ENCODE measurements around the gene SERPINA4.
A peak's percentile ranks its signal among the peaks of the same experiment; 100 is the strongest.

Gene SERPINA4

DNA sequence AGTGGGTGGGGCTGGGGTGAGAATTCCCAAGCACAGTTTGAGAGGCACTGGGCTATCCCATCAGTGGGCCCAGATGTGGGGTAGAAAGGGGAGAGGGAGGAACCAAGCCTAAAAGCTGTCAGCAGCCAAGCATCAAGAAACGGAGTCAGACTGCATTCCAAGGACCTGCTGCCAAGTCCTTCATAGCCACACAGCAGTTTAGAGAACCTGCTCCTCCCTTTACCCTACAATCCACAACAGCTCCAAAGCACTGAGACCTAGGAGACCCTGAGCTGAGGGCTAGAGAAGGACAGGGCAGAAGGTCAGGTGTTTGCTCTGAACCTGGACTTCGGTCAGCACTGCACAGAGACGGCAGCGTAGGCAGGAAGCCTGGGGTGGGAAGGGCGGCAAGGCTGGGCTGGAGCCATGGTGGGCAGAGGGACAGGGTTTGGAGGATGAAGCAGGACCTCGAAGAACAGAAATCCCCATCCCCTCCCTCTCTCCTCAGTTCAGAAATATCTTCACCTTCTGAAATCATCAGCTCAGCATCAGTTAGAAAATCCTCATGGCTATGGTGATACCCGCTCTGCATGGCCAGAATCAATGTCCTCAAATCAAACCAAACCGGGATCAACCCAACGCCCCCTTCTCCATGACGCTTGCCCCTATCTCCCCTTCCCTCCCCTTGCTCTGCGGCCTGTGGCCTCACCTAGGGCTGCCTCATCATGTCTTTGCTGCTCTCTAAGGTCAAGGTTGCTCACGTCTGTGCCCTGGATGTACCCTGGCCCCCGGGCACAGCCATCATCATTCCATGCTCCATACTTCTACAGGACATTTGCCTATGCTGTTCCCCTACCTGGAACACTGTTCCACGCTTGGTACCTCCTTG is 12.9 kb upstream of the SERPINA4 start:
- TF ChIP-seq, protein P1, sequence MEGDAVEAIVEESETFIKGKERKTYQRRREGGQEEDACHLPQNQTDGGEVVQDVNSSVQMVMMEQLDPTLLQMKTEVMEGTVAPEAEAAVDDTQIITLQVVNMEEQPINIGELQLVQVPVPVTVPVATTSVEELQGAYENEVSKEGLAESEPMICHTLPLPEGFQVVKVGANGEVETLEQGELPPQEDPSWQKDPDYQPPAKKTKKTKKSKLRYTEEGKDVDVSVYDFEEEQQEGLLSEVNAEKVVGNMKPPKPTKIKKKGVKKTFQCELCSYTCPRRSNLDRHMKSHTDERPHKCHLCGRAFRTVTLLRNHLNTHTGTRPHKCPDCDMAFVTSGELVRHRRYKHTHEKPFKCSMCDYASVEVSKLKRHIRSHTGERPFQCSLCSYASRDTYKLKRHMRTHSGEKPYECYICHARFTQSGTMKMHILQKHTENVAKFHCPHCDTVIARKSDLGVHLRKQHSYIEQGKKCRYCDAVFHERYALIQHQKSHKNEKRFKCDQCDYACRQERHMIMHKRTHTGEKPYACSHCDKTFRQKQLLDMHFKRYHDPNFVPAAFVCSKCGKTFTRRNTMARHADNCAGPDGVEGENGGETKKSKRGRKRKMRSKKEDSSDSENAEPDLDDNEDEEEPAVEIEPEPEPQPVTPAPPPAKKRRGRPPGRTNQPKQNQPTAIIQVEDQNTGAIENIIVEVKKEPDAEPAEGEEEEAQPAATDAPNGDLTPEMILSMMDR (IDR thresholded peaks at IDR 0.05; ENCODE audit: low read depth, low read length, missing control alignments): no peak
- no peak overlapping the region for H3K4me3 ChIP-seq (ENCODE audit: low read depth, low read length)
- no peak for DNase-seq (ENCODE audit: low read depth)

DNA sequence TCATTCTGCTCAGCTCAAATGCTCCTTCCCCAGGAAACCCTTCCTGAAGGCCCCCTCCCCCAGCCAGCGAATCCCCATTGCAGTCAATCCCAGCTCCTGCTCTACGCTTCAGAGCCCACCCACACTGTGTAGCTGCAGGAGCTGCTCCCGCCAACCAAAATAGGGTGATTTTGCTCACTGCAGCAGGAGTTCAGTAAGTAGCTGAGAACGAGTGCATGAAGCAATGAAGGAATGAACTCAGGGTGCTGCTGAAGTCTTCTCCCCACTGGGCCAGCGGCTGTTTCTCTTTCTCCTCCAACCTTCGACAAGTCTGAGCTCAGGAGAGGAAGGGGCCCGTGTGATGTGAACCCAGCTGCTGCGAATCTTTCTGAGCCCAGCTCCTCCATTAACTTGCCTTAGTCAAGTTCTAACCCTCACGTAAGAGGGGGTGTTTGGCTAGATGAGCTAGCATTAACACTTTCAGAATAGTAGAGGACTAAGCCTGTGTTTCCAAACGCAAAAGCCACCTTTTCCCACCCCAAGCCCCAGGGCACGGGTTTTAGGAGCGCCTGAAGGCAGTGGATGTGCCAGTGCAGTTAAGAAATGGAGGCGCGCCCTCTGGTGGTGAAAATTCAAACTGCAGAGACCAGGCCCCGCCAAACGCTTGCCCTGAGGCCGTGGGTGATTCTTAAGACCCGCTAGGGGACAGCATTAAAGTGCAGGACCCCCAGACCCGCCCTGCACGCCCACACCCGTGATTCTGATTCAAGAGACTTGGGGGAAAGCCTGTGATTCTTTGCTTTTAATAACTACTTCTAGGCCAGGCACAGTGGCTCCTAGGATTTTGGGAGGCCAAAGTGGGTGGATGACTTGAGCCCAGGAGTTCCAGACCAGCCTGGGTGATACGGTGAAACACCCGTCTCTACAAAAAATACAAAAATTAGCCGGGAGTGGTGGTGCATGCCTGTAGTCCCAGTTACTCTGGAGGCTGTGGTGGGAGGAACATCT is 11.9 kb upstream of the SERPINA4 start:
- DNase-seq (ENCODE audit: low read depth): no peak
- TF ChIP-seq, protein P1 (IDR thresholded peaks at IDR 0.05; ENCODE audit: low read depth, low read length, missing control alignments): peak; percentile 82
- H3K4me3 ChIP-seq (ENCODE audit: low read depth, low read length): no peak overlapping the region

DNA sequence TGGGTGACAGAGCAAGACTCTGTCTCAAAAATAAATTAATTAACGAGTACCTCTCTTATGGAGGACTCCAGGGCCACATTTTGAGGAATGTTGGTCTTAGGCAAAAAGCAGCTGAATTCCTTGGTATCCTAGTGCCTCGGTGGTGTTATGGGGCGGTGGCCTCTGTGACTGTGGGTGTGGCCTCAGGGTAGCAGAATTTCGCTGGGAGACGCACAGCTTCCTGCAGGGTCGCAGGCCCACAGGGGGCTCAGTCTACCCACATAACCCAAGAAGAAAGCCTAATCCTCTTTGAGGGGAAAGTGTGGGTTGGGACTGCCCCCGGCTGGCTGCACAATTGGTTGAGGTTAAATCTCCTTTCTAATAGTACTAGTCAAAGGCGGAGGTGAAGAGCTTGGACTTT is 11.2 kb upstream of the SERPINA4 start:
- TF ChIP-seq, protein P1 (IDR thresholded peaks at IDR 0.05; ENCODE audit: low read depth, low read length, missing control alignments): no peak
- DNase-seq (ENCODE audit: low read depth): no peak
- no peak overlapping the region for H3K4me3 ChIP-seq (ENCODE audit: low read depth, low read length)

DNA sequence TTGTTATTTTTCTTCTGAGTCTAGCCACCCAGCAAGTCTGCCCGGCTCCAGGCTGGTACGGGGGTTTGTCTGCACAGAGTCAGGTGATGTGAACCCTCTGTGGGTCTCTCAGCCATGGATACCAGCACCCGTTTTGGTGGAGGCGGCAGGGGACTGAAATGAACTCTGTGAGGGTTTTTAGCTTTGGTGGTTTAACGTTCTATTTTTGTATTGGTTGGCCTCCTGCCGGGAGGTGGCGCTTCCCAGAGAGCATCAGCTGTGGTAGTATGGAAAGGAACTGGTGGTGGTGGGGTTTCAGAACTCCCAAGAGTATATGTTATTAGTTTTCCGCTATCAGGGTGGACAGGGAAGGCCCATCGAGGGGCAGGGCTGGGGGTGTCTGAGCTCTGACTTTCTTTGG is 5.3 kb upstream of the SERPINA4 start:
- DNase-seq (ENCODE audit: low read depth): no peak
- TF ChIP-seq, protein P1 (IDR thresholded peaks at IDR 0.05; ENCODE audit: low read depth, low read length, missing control alignments): no peak
- H3K4me3 ChIP-seq (ENCODE audit: low read depth, low read length): no peak overlapping the region

DNA sequence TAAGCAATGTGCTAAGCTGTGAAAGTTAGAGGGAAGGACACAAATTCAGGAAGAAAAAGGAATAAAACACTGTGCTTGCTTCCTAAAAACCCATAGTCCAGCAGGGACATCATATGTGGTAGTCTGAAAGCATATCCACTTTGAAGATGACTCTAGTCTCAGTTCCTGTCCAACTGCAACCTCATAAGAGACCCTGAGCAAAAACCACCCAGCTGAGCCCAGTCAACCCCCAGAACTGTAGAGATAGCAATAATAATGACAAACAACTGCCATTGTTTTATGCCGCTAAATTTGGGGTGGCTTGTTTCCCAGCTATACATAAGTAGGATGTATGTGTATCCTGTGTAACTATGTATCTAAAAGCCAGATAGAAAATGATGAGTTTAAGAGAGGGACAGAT is 3.9 kb upstream of the SERPINA4 start:
- no peak for DNase-seq (ENCODE audit: low read depth)
- TF ChIP-seq, protein P1 (IDR thresholded peaks at IDR 0.05; ENCODE audit: low read depth, low read length, missing control alignments): no peak

DNA sequence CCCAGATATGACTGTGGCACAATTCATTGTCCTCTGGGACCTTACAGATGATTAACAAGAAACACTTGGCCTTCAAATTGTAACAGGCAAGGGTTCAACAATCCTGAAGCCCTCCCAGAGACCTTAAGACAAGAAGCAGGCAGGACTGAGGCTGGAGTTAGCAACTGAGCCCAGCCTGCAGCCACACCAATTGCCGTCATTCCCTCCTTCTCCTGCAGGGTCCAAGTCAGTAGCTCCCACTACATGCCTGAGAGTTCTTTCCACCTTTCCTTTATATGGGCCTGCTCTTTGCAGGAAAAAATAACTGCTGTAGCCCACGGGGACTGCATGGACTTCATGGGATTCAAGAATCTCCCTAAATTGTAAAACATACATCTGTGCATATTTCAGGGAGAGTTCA is 2.4 kb upstream of the SERPINA4 start:
- no peak for DNase-seq (ENCODE audit: low read depth)
- TF ChIP-seq, protein P1 (IDR thresholded peaks at IDR 0.05; ENCODE audit: low read depth, low read length, missing control alignments): no peak
- no peak overlapping the region for H3K4me3 ChIP-seq (ENCODE audit: low read depth, low read length)

More for the DNA sequence above, 3.9 kb upstream of the SERPINA4 start:
- H3K4me3 ChIP-seq (ENCODE audit: low read depth, low read length): no peak overlapping the region
